OCI-LY3 (cell line): ENCODE data around the gene TMEM101.

Source experiments
- EZH2phosphoT487 ChIP-seq: fragments of 200-600 bp; shearing (Covaris generic); IDR thresholded peaks from 2 replicates; pipeline ENCODE4 v1.6.1; 2018; ENCODE audit warnings: antibody characterized with exemption, mixed run types, low read depth
- TF ChIP-seq, protein P1 (sequence below): fragments of 200-600, 300-600 bp; sonication (generic); IDR thresholded peaks from 2 replicates; pipeline ENCODE4 v1.5.1; 2014; ENCODE audit warnings: antibody characterized with exemption, low read length, low read depth

DNA sequence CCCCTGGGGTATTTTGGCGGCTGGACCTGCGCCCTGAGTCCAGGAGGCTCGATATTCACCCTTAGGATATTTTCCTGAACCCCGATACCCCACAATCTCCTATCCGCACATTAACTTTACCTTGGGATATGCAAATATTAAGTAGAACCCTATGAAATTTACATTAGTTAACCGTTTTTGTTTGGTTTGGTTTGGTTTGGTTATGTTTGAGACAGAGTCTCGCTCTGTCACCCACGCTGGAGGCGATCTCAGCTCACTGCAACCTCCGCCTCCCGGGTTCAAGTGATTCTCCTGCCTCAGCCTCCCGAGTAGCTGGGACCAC, 19.7 kb downstream of the TMEM101 start:
- TF ChIP-seq, protein P1, sequence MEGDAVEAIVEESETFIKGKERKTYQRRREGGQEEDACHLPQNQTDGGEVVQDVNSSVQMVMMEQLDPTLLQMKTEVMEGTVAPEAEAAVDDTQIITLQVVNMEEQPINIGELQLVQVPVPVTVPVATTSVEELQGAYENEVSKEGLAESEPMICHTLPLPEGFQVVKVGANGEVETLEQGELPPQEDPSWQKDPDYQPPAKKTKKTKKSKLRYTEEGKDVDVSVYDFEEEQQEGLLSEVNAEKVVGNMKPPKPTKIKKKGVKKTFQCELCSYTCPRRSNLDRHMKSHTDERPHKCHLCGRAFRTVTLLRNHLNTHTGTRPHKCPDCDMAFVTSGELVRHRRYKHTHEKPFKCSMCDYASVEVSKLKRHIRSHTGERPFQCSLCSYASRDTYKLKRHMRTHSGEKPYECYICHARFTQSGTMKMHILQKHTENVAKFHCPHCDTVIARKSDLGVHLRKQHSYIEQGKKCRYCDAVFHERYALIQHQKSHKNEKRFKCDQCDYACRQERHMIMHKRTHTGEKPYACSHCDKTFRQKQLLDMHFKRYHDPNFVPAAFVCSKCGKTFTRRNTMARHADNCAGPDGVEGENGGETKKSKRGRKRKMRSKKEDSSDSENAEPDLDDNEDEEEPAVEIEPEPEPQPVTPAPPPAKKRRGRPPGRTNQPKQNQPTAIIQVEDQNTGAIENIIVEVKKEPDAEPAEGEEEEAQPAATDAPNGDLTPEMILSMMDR = no peak
- no peak for TF ChIP-seq EZH2phosphoT487
